HepG2 (cell line): Measurements from ENCODE around the gene PRELP. TPM values are rescaled to one million over a fixed set of nuclear protein-coding genes. Genes with fewer than 3 reads are reported as not detected.

ENCODE experiments used
- ATAC-seq: fragments of 200-7000 bp; cut with Tn5 transposase; 3 replicates; pipeline ENCODE4 v1.9.1; 2020; ENCODE audit warnings: mild to moderate bottlenecking, moderate library complexity
- BruUV-seq: library from RNA; stranded (reverse); fragments of 400-500 nt; replicated peaks from 2 replicates; lab custom pipeline; 2021; lab: Mats Ljungman, UMichigan
- CTCF ChIA-PET: fragments of 300-600 bp; formaldehyde crosslinking; extraction: SDS; loops from one replicate; lab custom pipeline; 2021; ENCODE audit warnings: low total read pairs, inconsistent platforms, low intra/inter-chr PET ratio; lab: Yijun Ruan, JAX
- POLR2A ChIA-PET: fragments of 350-600 bp; sonication (Branson Sonifier 250); formaldehyde crosslinking; loops from one replicate; lab custom pipeline; 2020; ENCODE audit warnings: antibody characterized with exemption, inconsistent platforms; lab: Yijun Ruan, JAX
- DNase-seq: peaks from one replicate; pipeline ENCODE4 v3.0.0-alpha.2; 2015; ENCODE audit warnings: low spot score
- FAIRE-seq: peaks from 3 replicates; lab custom pipeline; 2011; peaks lifted over from hg19 to GRCh38; lab: Jason Lieb, UNC
- H2AFZ ChIP-seq: one replicate; pipeline ENCODE4 v1.6.1; 2011; ENCODE audit warnings: low read length, inconsistent platforms
- H3K27ac ChIP-seq: fragments of 300-600 bp; 3 replicates; pipeline ENCODE4 v1.8.0; 2011; ENCODE audit warnings: mixed run types, mild to moderate bottlenecking, mixed read lengths, low read length, inconsistent platforms; ENCODE audit not compliant: insufficient read depth; ENCODE audit errors: extremely low read length
- H3K27me3 ChIP-seq, 2 experiments: fragments of 200-600 bp in 1 of 2; 2 replicates in 1 of 2; 3 replicates in 1 of 2; pipeline versions ENCODE4 v1.6.0 to v1.8.0; 2011; ENCODE audit warnings: low read length in 2 of 2, mild to moderate bottlenecking in 2 of 2, moderate library complexity in 2 of 2, inconsistent platforms in 1 of 2; ENCODE audit not compliant: insufficient read depth in 2 of 2, control insufficient read depth in 1 of 2
- H3K36me3 ChIP-seq, 2 experiments: fragments of 200-600 bp in 1 of 2; replicated peaks in 1 of 2; 2 replicates in 1 of 2; 3 replicates in 1 of 2; pipeline versions ENCODE4 v1.5.1 to v1.8.0; 2011; ENCODE audit warnings: low read length in 2 of 2, inconsistent platforms in 1 of 2; ENCODE audit not compliant: insufficient read depth in 2 of 2, control insufficient read depth in 1 of 2
- H3K4me1 ChIP-seq: 2 replicates; pipeline ENCODE4 v1.5.1; 2012; ENCODE audit warnings: low read length, inconsistent platforms; ENCODE audit not compliant: insufficient read depth
- H3K4me2 ChIP-seq: 2 replicates; pipeline ENCODE4 v1.6.0; 2011; ENCODE audit warnings: low read depth, low read length, inconsistent platforms
- H3K4me3 ChIP-seq, 3 experiments: fragments of 200-600 bp in 1 of 3; sonication (generic), shearing (Covaris generic) in 1 of 3; replicated peaks in 1 of 3; 2 replicates each; pipeline ENCODE4 v1.5.1; 2011 to 2016; ENCODE audit warnings: low read length in 3 of 3, inconsistent platforms in 2 of 3, low read depth in 2 of 3, mild to moderate bottlenecking in 2 of 3, control low read depth in 1 of 3, mixed read lengths in 1 of 3; ENCODE audit not compliant: insufficient read depth in 1 of 3
- H3K79me2 ChIP-seq: one replicate; pipeline ENCODE4 v1.6.1; 2011; ENCODE audit warnings: low read length, inconsistent platforms; ENCODE audit not compliant: insufficient read depth
- H3K9ac ChIP-seq: 2 replicates; pipeline ENCODE4 v1.6.0; 2011; ENCODE audit warnings: mild to moderate bottlenecking, low read depth, low read length, inconsistent platforms; ENCODE audit not compliant: insufficient read depth
- H3K9me3 ChIP-seq: 2 replicates; pipeline ENCODE4 v1.5.1; 2012; ENCODE audit warnings: mild to moderate bottlenecking, low read length
- H4K20me1 ChIP-seq: 2 replicates; pipeline ENCODE4 v1.6.0; 2011; ENCODE audit warnings: inconsistent platforms, mild to moderate bottlenecking, low read length, moderate library complexity; ENCODE audit not compliant: insufficient read depth
- CHD2 ChIP-seq: IDR thresholded peaks from 2 replicates; pipeline ENCODE4 v1.6.1; 2011; ENCODE audit warnings: low read depth, low read length, improper control_type of control experiment
- EED ChIP-seq: sonication (generic); formaldehyde crosslinking; IDR thresholded peaks from 2 replicates; pipeline ENCODE4 v1.5.0; 2020; ENCODE audit warnings: mild to moderate bottlenecking, missing genetic modification reagents
- HOXD1 ChIP-seq: sonication (generic); formaldehyde crosslinking; IDR thresholded peaks from 2 replicates; pipeline ENCODE4 v1.5.0; 2020; ENCODE audit warnings: missing genetic modification reagents
- MXI1 ChIP-seq: IDR thresholded peaks from 3 replicates; pipeline ENCODE4 v1.6.1; 2012; ENCODE audit warnings: low read depth, low read length, inconsistent platforms, borderline replicate concordance
- REXO4 ChIP-seq: sonication (generic); formaldehyde crosslinking; IDR thresholded peaks from 2 replicates; pipeline ENCODE4 v1.8.0; 2022; ENCODE audit warnings: missing genetic modification reagents, mild to moderate bottlenecking, borderline replicate concordance
- TSC22D2 ChIP-seq: sonication (generic); formaldehyde crosslinking; IDR thresholded peaks from 2 replicates; pipeline ENCODE4 v1.5.1; 2020; ENCODE audit warnings: missing genetic modification reagents, mild to moderate bottlenecking, borderline replicate concordance
- ZFY ChIP-seq: sonication (generic); formaldehyde crosslinking; IDR thresholded peaks from 2 replicates; pipeline ENCODE4 v1.4.0; 2020; ENCODE audit warnings: missing genetic modification reagents
- ZNF264 ChIP-seq: sonication (generic); formaldehyde crosslinking; IDR thresholded peaks from 2 replicates; pipeline ENCODE4 v1.4.0; 2020; ENCODE audit warnings: missing genetic modification reagents
- ZNF317 ChIP-seq: sonication (generic); formaldehyde crosslinking; IDR thresholded peaks from 2 replicates; pipeline ENCODE4 v1.5.0; 2020; ENCODE audit warnings: mild to moderate bottlenecking, missing genetic modification reagents
- ZNF326 ChIP-seq: sonication (generic); formaldehyde crosslinking; IDR thresholded peaks from 2 replicates; pipeline ENCODE4 v1.4.0; 2020; ENCODE audit warnings: missing genetic modification reagents, borderline replicate concordance
- ZNF776 ChIP-seq: sonication (generic); formaldehyde crosslinking; IDR thresholded peaks from 2 replicates; pipeline ENCODE4 v1.4.0; 2020; ENCODE audit warnings: mild to moderate bottlenecking, missing genetic modification reagents
- ZNF782 ChIP-seq: sonication (generic); formaldehyde crosslinking; IDR thresholded peaks from 2 replicates; pipeline ENCODE4 v1.4.0; 2020; ENCODE audit warnings: missing genetic modification reagents, mild to moderate bottlenecking, borderline replicate concordance
- WGBS: methylation state at CpG from one replicate; pipeline ENCODE4 v1.1.6; 2017; ENCODE audit warnings: low lambda C conversion rate; 5-methylcytosine and 5-hydroxymethylcytosine counted together
- in situ Hi-C: cut with HindIII; loops from 2 replicates; pipeline ENCODE4 v1.10.0; 2017; ENCODE audit warnings: low pct_unique_long_range_greater_than_20kb; ENCODE audit not compliant: extremely low pct_ligation_motif_present
- intact Hi-C: fragments of 100-400 bp; cut with micrococcal nuclease; formaldehyde crosslinking; loops from one replicate; pipeline ENCODE4 v1.10.0; 2022; ENCODE audit not compliant: unreplicated experiment
- polyA plus RNA-seq, 8 experiments: library from polyadenylated mRNA; depleted of rRNA in 3 of 8; stranded (reverse) in 7 of 8; unstranded in 1 of 8; fragments of >200 nt; fragmentation: Illumina TruSeq in 4 of 8; extraction: Trizol in 4 of 8; gene quantifications; 2 replicates each; pipeline versions ENCODE4 v1.2.1 to v1.2.3, GENCODE V29; 2011 to 2016; ENCODE audit warnings: low read depth in 4 of 8, missing spikeins in 1 of 8, mixed read lengths in 1 of 8; ENCODE audit not compliant: insufficient read depth in 1 of 8
- total RNA-seq, 5 experiments: library from RNA; depleted of rRNA; stranded (reverse); fragments of >200 nt; fragmentation: Illumina TruSeq; extraction: Trizol; gene quantifications; 2 replicates each; pipeline ENCODE4 v1.2.3, GENCODE V29; 2016; ENCODE audit warnings: low read depth in 1 of 5
- TF ChIP-seq, protein P1 (sequence below): sonication (generic); formaldehyde crosslinking; conservative IDR thresholded peaks from 2 replicates; pipeline ENCODE4 v1.5.0; 2020; ENCODE audit warnings: missing genetic modification reagents
- TF ChIP-seq, protein P2 (sequence below): sonication (generic); formaldehyde crosslinking; IDR thresholded peaks from 2 replicates; pipeline ENCODE4 v1.5.0; 2020; ENCODE audit warnings: missing genetic modification reagents
- TF ChIP-seq, protein P3 (sequence below): sonication (generic); formaldehyde crosslinking; IDR thresholded peaks from 2 replicates; pipeline ENCODE4 v1.4.0; 2020; ENCODE audit warnings: mild to moderate bottlenecking, missing genetic modification reagents

The PRELP gene
- total and polyA plus RNA-seq, 2 of the 13 experiments (the other 11 are each of a cell fraction or from before 2014, with no cell fraction given), result not detected

DNA sequence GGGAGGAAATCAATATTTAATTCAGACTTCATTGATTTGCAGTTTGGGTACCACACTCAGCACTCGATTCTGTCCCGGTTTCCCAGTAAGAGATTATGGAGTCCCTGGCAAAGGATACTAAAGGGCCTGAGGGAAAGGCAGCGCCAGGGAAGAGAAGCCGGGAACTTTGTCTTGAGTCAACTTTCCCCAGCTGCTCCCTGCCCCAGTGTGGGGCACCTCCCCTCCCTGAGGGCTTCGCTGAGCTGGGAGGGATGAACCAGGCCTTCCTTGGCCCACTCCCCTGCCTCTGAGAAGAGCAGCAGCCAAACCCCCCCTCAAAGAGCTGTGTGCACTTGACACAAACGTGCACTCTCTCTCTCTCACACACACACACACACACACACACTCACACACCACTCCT lies 51.0 kb downstream of the PRELP start:
- TF ChIP-seq MXI1 (no peak), ZNF326 (no peak), TSC22D2 (CRISPR knock-in tag) (no peak), HOXD1 (CRISPR knock-in tag) (no peak), ZFY (no peak)
- FAIRE-seq (no peak), ATAC-seq (no peak), DNase-seq (no peak)
- H3K27me3 ChIP-seq, result 0 out of 5 replicates have a peak, but pooled peaks cover 0 to 4% of the 10 kb centered on the region in 2 experiments
- H4K20me1 ChIP-seq, result no peaks in the 10 kb centered on the region
- H3K4me1 ChIP-seq, result no peaks in the 10 kb centered on the region
- ChIA-PET POLR2A (no interaction called here), CTCF (no interaction called here)
- no peaks in the 10 kb centered on the region for H3K79me2 ChIP-seq
- H3K27ac ChIP-seq, result no peak overlapping the region
- H3K36me3 ChIP-seq, result no peaks in the 10 kb centered on the region
- no TSS peak for BruUV-seq
- WGBS, result 59% methylated on average over 6 of the region's 6 CpGs
- no peak overlapping the region for H3K9ac ChIP-seq
- intact Hi-C loops (no loop called here), in situ Hi-C loops (no loop called here)
- no peak overlapping the region for H3K4me2 ChIP-seq
- H3K4me3 ChIP-seq, result no peak overlapping the region
- no peak overlapping the region for H2AFZ ChIP-seq
- H3K9me3 ChIP-seq, result no peaks in the 10 kb centered on the region

DNA sequence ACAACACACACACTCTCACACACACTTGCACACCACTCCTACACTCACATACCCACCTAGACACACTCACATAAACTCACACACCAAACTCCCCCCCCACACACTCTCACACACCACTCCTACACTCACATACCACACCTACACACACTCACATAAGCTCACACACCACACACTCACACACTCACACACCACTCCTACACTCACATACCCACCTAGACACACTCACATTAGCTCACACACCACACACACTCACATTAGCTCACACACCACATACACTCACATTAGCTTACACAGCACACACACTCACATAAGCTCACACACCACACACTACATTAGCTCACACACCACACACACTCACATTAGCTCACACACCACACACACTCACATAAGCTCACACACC lies 51.4 kb downstream of the PRELP start:
- Histone ChIP-seq H3K4me2 (no peak overlapping the region), H3K4me3 (no peak overlapping the region)
- in situ Hi-C loops, result no loop called here
- TF ChIP-seq CHD2 (no peak), ZNF317 (no peak), REXO4 (CRISPR knock-in tag) (no peak), ZNF264 (CRISPR knock-in tag) (no peak), ZNF776 (no peak), EED (CRISPR knock-in tag) (no peak), ZNF782 (CRISPR knock-in tag) (no peak)
- TF ChIP-seq, protein P1, sequence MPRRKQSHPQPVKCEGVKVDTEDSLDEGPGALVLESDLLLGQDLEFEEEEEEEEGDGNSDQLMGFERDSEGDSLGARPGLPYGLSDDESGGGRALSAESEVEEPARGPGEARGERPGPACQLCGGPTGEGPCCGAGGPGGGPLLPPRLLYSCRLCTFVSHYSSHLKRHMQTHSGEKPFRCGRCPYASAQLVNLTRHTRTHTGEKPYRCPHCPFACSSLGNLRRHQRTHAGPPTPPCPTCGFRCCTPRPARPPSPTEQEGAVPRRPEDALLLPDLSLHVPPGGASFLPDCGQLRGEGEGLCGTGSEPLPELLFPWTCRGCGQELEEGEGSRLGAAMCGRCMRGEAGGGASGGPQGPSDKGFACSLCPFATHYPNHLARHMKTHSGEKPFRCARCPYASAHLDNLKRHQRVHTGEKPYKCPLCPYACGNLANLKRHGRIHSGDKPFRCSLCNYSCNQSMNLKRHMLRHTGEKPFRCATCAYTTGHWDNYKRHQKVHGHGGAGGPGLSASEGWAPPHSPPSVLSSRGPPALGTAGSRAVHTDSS (CRISPR knock-in tag), result no peak
- TF ChIP-seq, protein P2, sequence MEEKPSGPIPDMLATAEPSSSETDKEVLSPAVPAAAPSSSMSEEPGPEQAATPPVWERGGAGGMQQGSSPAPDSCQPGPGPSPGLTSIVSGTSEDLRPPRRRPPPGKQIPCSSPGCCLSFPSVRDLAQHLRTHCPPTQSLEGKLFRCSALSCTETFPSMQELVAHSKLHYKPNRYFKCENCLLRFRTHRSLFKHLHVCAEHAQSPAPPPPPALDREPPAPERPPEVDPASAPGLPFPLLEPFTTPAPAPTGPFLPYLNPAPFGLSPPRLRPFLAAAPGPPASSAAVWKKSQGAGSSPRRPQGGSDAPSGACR (CRISPR knock-in tag), result no peak
- TF ChIP-seq, protein P3, sequence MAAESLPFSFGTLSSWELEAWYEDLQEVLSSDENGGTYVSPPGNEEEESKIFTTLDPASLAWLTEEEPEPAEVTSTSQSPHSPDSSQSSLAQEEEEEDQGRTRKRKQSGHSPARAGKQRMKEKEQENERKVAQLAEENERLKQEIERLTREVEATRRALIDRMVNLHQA (CRISPR knock-in tag), result no peak

More for the DNA sequence above, 51.4 kb downstream of the PRELP start:
- intact Hi-C loops, result no loop called here
- H3K27ac ChIP-seq, result no peak overlapping the region
- ChIA-PET CTCF (no interaction called here), POLR2A (no interaction called here)
- no peak overlapping the region for H3K9ac ChIP-seq
- no peak overlapping the region for H2AFZ ChIP-seq
- FAIRE-seq (peak; percentile 4), ATAC-seq (no peak), DNase-seq (no peak)
- H3K27me3 ChIP-seq, result 0 out of 5 replicates have a peak, but pooled peaks cover 0 to 4% of the 10 kb centered on the region in 2 experiments
- no peaks in the 10 kb centered on the region for H3K9me3 ChIP-seq
- BruUV-seq, result no TSS peak
- H3K79me2 ChIP-seq, result no peaks in the 10 kb centered on the region
- no peaks in the 10 kb centered on the region for H3K36me3 ChIP-seq
- no peaks in the 10 kb centered on the region for H4K20me1 ChIP-seq
- H3K4me1 ChIP-seq, result no peaks in the 10 kb centered on the region
